Stimulated activated CD4-positive, alpha-beta T cell treated with anti-CD3 and anti-CD28 coated beads, Interleukin-4, amount 100 ng/mL, for 48 hours (primary cell): ENCODE data around the gene ANKS1B.
"Not testable (repeated sequence)": the region's sequence is repeated elsewhere in the genome, so short reads cannot be mapped to it uniquely, and the experiment has no call there.

Source experiments
- DNase-seq, 2 donors: peaks; one replicate each; pipeline ENCODE4 v3.0.0-alpha.2; 2020; ENCODE audit warnings: low read depth in 2 of 2

Gene ANKS1B

DNA sequence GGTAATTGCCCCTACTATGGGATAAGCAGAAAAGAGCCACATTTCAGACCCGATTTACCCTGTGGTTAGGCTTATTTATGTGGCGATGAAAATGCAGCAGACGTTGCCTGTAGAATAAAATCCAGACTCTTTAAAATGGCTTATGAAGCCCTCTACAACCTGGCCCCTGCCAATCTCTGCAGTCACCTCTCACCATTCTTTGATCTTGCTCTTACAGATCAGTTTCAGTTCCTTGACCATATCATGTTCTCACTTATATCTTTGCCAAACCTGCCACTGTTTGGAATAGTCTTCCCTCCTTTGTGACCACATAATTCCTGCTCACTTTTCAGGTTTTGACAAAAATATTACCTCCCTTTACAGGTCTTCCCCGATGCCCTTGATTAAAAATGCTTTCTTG, 601.5 kb downstream of the ANKS1B start:
- no peak for DNase-seq

DNA sequence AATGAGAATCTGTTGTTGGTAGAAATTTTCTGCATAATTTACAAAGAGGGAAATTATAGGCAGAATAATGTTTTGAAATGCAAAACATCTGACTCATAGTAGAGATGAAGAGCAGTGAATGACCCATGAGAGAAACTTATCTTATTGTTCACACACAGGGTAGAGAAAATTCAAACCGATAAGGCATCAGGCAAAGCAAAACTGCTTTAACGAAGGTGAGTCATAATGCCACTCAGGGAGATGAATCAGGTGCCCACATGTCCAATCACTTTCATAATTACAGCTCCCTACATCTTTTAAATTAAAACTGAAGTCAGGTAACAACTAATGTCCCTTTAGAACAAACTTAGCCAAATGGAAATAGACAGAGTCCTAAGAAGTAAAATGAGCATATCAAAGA, 602.7 kb downstream of the ANKS1B start:
- no peak for DNase-seq

DNA sequence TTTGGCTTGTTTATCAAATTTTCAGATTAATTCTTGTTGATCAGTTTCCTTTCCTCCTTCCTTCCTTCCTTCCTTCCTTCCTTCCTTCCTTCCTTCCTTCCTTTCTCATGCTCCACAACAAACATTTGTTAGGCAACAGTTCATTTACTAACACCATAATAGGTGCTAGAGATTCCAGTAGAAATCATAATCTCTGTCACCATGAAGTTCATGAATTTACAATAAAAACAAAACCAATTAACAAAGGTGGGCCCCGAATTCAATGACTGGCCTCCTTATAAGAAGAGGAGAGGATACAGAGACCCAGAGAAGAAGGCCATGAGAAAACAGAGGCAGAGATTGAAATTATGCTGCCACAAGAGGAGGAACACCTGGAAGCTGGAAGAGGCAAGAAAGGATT, 604.0 kb downstream of the ANKS1B start:
- DNase-seq: no peak

- DNase-seq: no peak
These were observed 610.7 kb downstream of the ANKS1B start for GRCh38 chr12:99374023-99374422.

DNA sequence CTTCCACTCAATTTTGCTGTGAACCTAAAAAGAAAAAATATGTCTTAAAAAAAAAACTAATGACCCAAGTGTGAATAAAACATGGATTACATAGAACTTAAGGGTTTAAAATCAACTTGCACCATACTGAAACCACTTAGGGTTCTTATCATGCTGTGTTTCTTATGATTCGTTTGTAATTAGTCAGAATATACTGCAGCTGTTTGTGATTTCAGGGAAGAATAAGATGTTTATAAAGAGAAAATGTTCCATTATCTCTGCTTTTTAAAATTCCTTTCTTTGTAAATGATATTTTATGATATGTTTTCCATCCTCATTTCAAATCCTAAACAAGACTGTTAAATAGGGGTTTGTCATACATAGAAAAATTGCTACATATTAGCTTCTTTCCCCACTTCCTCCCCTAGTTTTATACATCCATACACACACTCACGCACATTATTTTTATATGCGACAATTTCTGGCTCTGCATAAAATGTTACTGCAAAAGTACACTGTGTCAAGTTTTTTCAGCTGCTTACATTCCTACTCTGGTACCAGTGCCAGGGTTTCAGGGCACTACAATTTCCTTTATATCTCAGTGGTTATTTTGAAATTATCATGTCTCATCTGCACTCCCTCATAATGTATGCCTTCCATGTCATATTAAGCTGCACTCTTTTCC, 612.3 kb downstream of the ANKS1B start:
- DNase-seq: no peak

- no peak for DNase-seq
These were observed 614.2 kb downstream of the ANKS1B start for GRCh38 chr12:99370421-99371138.

DNA sequence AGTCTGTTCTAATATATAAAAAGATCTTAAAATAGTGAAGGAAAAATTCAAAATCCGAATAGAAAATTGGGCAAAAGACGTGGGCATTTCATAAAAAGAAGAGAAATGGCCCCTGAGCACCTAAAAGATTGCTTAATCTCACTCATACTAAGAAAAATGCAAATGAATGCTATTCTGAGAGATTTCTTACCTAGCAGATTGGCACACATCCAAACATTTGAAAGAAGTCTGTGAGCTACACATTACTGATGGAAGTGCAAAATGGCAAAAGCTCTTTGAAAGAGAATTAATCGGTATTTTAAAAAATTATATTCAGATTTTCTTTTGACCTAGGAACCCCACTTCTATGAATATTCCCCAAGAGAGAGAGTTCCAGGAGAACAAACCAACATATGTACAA, 617.6 kb downstream of the ANKS1B start:
- no peak for DNase-seq

- DNase-seq: no peak
These were observed 632.5 kb downstream of the ANKS1B start for GRCh38 chr12:99352269-99352668.

DNA sequence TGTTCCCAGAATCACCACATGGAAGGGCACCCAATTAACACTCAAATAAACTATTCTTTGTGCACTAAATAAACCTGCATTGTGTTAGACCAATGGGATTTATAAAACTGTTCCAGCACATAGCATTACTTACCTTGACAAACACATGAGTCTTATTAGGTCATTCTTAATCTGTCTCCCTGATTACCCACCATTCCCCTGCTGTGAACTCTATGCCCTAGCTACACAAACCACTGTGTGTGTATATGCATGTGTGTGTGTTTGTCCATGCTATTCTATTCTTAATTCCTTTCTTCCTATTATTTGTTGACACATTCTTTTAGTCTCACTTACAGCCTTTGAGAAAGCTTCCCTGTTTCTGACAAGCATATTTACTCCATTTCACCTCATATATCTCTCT, 640.8 kb downstream of the ANKS1B start:
- no peak for DNase-seq

- DNase-seq: no peak
These were observed 645.1 kb downstream of the ANKS1B start for GRCh38 chr12:99339663-99340062.

DNA sequence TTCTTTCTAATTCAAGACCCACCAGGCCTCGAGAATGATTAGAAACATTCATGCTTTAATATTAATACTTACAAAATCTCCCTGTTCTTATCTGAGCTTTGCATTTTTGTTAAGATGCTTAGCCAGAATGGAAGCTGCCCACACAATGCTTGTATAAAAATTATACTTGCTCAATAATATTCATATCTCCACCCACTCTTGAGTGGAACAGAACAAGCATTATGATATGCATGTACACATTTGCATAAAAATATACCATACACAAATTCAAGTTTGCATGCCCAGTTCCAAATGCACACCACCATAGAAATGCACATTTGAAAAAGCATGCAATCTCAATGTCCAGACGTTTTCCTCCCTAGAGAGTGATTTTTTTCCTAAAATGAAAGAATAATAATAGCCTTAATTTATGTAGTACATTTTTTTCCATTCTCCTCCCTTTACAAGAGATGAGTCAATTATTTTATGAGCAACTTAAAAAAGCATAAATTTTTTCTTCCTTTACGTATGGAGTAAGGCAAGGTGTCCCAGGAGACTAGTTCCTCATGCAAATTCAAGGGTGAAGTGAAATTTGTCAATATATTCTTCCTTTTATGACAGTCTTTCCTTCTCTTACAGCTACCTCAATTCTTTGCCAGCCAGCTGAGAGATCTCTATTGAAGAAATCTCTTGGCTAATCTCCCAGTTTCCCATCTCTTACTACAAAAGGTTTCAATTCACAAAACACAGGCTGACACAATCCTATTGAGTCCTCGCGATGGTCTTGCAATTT, 650.3 kb downstream of the ANKS1B start:
- no peak for DNase-seq

DNA sequence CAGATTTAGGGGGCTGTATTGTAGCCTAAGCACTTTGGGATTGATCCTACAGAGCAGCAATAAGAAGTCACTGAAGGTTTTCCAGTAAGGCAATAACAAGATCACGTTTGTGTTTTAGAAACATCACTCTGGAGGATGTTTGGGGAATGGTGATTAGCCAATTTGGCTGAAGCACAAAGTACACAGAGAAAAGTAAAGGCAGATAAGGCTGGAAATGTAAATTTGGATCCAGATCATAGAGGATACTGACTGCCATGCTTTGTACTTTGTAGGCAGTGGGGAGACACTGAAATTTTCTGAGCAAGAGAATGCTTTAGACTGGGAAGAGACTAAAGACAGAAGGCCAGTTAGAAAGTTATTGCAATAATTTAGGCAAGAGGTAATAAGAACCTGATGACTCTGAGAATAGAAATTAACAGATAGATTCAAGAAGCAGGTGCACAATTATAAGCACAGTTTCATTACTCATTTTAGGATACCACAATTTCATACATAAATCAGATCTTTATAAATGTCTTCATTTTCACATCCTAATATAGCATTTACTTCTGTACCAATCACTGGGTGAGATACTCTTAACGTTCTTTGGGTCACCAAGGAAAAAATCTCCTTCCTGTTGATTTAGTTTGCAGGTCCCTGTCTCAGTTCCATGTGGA, 651.7 kb downstream of the ANKS1B start:
- DNase-seq: no peak

- no peak for DNase-seq
These were observed 654.5 kb downstream of the ANKS1B start for GRCh38 chr12:99330216-99330615.

GRCh38 chr12:99321210-99321609, 663.5 kb downstream of the ANKS1B start:
- not testable (repeated sequence) for DNase-seq

DNA sequence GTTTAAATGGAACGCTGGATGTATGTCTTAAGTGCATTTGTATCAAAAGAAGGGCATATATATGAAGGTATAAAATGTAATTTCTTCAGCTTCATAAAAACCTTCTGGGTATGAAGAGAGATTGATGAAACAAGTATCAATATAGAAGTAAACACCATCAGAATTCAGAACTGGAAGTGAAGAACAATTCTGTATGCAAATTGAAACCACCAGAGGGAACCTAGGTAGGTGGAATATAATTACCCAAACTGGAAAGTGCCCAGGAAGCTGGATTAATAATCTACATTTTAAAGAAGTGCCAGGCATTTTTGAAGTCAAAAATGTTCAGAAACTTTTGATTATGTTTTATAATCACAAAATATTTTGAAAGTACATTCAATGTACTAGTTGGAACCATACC, 673.4 kb downstream of the ANKS1B start:
- DNase-seq: no peak

GRCh38 chr12:99309812-99310211, 674.9 kb downstream of the ANKS1B start:
- DNase-seq: no peak

DNA sequence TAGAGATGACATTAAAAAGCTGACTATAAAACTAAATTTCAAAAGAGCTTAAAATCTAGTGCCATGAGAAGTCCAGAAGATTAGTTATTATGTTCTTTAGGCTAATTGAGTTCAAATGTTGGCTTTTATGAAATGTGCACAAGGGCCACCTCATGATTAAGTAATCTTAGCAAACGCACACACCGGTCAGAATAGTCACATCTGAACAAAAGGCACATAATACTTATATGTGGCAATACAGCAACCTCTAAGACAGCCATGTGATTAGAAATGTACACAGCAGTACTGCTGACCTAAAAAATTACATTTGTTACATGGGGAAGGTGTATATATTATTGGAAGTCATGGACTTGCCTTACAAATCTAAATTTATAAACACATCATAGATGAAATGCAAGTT, 681.9 kb downstream of the ANKS1B start:
- no peak for DNase-seq

DNA sequence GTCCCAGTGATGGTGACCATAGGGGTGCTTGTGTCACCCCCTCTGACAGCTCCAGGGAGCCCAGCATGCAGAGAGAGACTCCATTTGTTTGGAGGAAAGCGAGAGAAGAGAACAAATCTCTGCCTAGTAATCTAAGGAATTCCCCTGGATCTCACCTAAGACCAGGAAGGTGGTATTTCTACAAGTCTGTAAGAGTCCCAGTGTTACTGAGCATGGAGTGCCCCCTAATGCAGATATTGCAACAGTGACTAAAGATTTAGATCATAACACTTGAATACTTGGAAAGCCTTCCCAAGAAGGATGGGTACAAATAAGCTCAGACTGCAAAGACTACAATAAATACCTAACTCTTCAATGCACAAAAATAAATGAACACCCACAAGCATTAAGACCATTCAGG, 697.6 kb downstream of the ANKS1B start:
- DNase-seq: no peak

GRCh38 chr12:99284161-99284560, 700.6 kb downstream of the ANKS1B start:
- DNase-seq: no peak

DNA sequence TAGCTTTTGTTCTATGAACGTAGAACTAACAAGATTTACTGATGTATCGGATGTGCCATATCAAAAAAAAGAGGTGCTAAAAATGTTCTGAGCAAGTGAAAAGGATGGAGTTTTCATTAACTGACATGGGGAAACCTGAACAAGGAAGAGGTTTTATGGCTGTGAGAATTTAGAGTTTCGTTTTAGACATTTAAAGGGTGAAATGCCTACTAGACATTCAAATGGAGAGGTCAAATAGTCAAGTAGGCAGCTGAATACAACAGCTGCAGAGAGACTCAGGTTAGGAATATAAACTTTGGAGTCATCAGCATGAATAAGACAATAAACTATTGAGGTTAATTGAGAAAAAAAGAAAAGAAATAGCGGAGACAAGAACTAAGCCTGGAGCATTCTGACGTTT, 702.1 kb downstream of the ANKS1B start:
- DNase-seq: no peak

GRCh38 chr12:99282086-99282485, 702.6 kb downstream of the ANKS1B start:
- no peak for DNase-seq

- DNase-seq: no peak
These were observed 703.5 kb downstream of the ANKS1B start for GRCh38 chr12:99281277-99281676.
